HL-60 (cell line): ENCODE measurements around the gene STEAP4.

Source experiments
- DNase-seq, 2 experiments: peaks; one replicate each; pipeline ENCODE4 v3.0.0-alpha.2; 2010 to 2020; ENCODE audit warnings: low read depth in 1 of 2, low spot score in 1 of 2
- H3K27ac ChIP-seq: fragments of 250-450 bp; sonication (Bioruptor Pico); replicated peaks from 2 replicates; pipeline ENCODE4 v1.5.1; 2020; ENCODE audit warnings: mild to moderate bottlenecking, moderate library complexity
- H3K27me3 ChIP-seq: fragments of 250-450 bp; sonication (Bioruptor Pico); 2 replicates; pipeline ENCODE4 v1.5.1; 2021; ENCODE audit warnings: mild to moderate bottlenecking, moderate library complexity; ENCODE audit not compliant: insufficient read depth, poor library complexity, severe bottlenecking
- H3K4me3 ChIP-seq: replicated peaks from 2 replicates; pipeline ENCODE4 v1.5.1; 2011; ENCODE audit warnings: mild to moderate bottlenecking, control low read depth, low read length; ENCODE audit not compliant: insufficient read depth
- GABPA ChIP-seq: IDR thresholded peaks from 2 replicates; pipeline ENCODE4 v1.6.1; 2012; ENCODE audit warnings: low read depth
- POLR2AphosphoS5 ChIP-seq: IDR thresholded peaks from 2 replicates; pipeline ENCODE4 v1.6.1; 2012; ENCODE audit warnings: low read depth
- REST ChIP-seq: IDR thresholded peaks from 2 replicates; pipeline ENCODE4 v1.6.1; 2012; ENCODE audit warnings: low read depth; ENCODE audit not compliant: insufficient replicate concordance
- SPI1 ChIP-seq: IDR thresholded peaks from 2 replicates; pipeline ENCODE4 v1.6.1; 2012; ENCODE audit warnings: low read depth, mild to moderate bottlenecking, borderline replicate concordance
- TF ChIP-seq, protein P1 (sequence below): IDR thresholded peaks from one replicate; pipeline ENCODE4 v1.5.1; 2011; ENCODE audit warnings: low read length, control low read depth, inconsistent platforms; ENCODE audit not compliant: insufficient read depth

Gene STEAP4

GRCh38 chr7:88230646-88231045 lies 76.0 kb downstream of the STEAP4 start:
- no peak overlapping the region for H3K4me3 ChIP-seq
- DNase-seq = no peak
- no peak overlapping the region for H3K27ac ChIP-seq
- H3K27me3 ChIP-seq = no peaks in the 10 kb centered on the region
- TF ChIP-seq POLR2AphosphoS5 (no peak), GABPA (no peak), SPI1 (no peak), REST (no peak)
- TF ChIP-seq, protein P1, sequence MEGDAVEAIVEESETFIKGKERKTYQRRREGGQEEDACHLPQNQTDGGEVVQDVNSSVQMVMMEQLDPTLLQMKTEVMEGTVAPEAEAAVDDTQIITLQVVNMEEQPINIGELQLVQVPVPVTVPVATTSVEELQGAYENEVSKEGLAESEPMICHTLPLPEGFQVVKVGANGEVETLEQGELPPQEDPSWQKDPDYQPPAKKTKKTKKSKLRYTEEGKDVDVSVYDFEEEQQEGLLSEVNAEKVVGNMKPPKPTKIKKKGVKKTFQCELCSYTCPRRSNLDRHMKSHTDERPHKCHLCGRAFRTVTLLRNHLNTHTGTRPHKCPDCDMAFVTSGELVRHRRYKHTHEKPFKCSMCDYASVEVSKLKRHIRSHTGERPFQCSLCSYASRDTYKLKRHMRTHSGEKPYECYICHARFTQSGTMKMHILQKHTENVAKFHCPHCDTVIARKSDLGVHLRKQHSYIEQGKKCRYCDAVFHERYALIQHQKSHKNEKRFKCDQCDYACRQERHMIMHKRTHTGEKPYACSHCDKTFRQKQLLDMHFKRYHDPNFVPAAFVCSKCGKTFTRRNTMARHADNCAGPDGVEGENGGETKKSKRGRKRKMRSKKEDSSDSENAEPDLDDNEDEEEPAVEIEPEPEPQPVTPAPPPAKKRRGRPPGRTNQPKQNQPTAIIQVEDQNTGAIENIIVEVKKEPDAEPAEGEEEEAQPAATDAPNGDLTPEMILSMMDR = no peak

GRCh38 chr7:88229302-88229995 lies 77.2 kb downstream of the STEAP4 start:
- Histone ChIP-seq H3K27me3 (no peaks in the 10 kb centered on the region), H3K27ac (no peak overlapping the region), H3K4me3 (no peak overlapping the region)
- TF ChIP-seq, protein P1 = no peak
- TF ChIP-seq REST (no peak), POLR2AphosphoS5 (no peak), GABPA (no peak), SPI1 (no peak)
- DNase-seq = no peak

- no peaks in the 10 kb centered on the region for H3K27me3 ChIP-seq
- H3K4me3 ChIP-seq = no peak overlapping the region
- TF ChIP-seq SPI1 = no peak
- no peak for TF ChIP-seq REST
- TF ChIP-seq POLR2AphosphoS5 = no peak
- TF ChIP-seq, protein P1 = no peak
- TF ChIP-seq GABPA = no peak
- H3K27ac ChIP-seq = no peak overlapping the region
- DNase-seq = no peak
Measured at GRCh38 chr7:88226886-88227516, 79.7 kb downstream of the STEAP4 start.
